GM18499 (cell line): ENCODE results near the gene RSRC1.
"Not testable (repeated sequence)": the region's sequence is repeated elsewhere in the genome, so short reads cannot be mapped to it uniquely, and the experiment has no call there.

ENCODE experiments used
- ATAC-seq: cut with Tn5 transposase; IDR thresholded peaks from one replicate; pipeline ENCODE4 v1.9.1; 2021; ENCODE audit warnings: moderate number of reproducible peaks; ENCODE audit not compliant: insufficient read depth, unreplicated experiment

RSRC1 gene

GRCh38 chr3:158121295-158121694, 11.4 kb downstream of the RSRC1 start:
- peak; percentile 71 for ATAC-seq

GRCh38 chr3:158122721-158123120, 12.8 kb downstream of the RSRC1 start:
- ATAC-seq = not testable (repeated sequence)

- peak; percentile 58 for ATAC-seq
These were observed 17.6 kb downstream of the RSRC1 start for GRCh38 chr3:158127250-158128219.

- ATAC-seq = no peak
These were observed 18.9 kb downstream of the RSRC1 start for GRCh38 chr3:158128755-158129154.

GRCh38 chr3:158134363-158134762, 24.5 kb downstream of the RSRC1 start:
- ATAC-seq = no peak

GRCh38 chr3:158140396-158140795, 30.5 kb downstream of the RSRC1 start:
- ATAC-seq = no peak

GRCh38 chr3:158148218-158148617, 38.3 kb downstream of the RSRC1 start:
- ATAC-seq = no peak

GRCh38 chr3:158152186-158152585, 42.3 kb downstream of the RSRC1 start:
- ATAC-seq = no peak

- ATAC-seq = no peak
These were observed 49.1 kb downstream of the RSRC1 start for GRCh38 chr3:158158969-158159368.

GRCh38 chr3:158159714-158160113, 49.8 kb downstream of the RSRC1 start:
- no peak for ATAC-seq

- no peak for ATAC-seq
These were observed 51.1 kb downstream of the RSRC1 start for GRCh38 chr3:158160958-158161357.

- ATAC-seq = no peak
These were observed 55.3 kb downstream of the RSRC1 start for GRCh38 chr3:158165141-158165655.

- ATAC-seq = no peak
These were observed 55.8 kb downstream of the RSRC1 start for GRCh38 chr3:158165730-158166129.

GRCh38 chr3:158166223-158166622, 56.3 kb downstream of the RSRC1 start:
- no peak for ATAC-seq

- ATAC-seq = no peak
These were observed 58.1 kb downstream of the RSRC1 start for GRCh38 chr3:158167737-158168557.

- no peak for ATAC-seq
These were observed 59.2 kb downstream of the RSRC1 start for GRCh38 chr3:158169091-158169491.

- ATAC-seq = no peak
These were observed 71.2 kb downstream of the RSRC1 start for GRCh38 chr3:158181096-158181495.

GRCh38 chr3:158185711-158186110, 75.8 kb downstream of the RSRC1 start:
- no peak for ATAC-seq

GRCh38 chr3:158200955-158201354, 91.1 kb downstream of the RSRC1 start:
- no peak for ATAC-seq

- no peak for ATAC-seq
These were observed 95.4 kb downstream of the RSRC1 start for GRCh38 chr3:158205324-158205723.

- ATAC-seq = no peak
These were observed 96.1 kb downstream of the RSRC1 start for GRCh38 chr3:158205994-158206393.
